ENCODE data around the gene POTEE.
"Not testable (repeated sequence)": the region's sequence is repeated elsewhere in the genome, so short reads cannot be mapped to it uniquely, and the experiment has no call there.

DNA sequence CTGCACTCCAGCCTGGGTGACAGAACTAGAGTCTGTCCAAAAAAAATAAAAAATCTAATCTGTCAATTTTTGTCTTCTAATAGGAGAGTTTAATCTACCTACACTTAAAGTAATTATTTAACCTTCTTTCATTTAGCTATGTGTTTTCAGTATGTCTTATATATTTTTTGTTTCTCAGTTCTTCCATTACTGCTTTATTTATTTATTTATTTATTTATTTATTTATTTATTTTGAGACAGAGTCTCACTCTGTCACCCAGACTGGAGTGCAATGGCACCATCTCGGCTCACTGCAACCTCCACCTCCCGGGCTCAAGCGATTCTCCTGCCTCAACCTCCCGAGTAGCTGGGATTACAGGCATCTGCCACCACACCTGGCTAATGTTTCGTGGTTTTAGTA is 43.8 kb upstream of the POTEE start:
- TF ChIP-seq, protein P1, sequence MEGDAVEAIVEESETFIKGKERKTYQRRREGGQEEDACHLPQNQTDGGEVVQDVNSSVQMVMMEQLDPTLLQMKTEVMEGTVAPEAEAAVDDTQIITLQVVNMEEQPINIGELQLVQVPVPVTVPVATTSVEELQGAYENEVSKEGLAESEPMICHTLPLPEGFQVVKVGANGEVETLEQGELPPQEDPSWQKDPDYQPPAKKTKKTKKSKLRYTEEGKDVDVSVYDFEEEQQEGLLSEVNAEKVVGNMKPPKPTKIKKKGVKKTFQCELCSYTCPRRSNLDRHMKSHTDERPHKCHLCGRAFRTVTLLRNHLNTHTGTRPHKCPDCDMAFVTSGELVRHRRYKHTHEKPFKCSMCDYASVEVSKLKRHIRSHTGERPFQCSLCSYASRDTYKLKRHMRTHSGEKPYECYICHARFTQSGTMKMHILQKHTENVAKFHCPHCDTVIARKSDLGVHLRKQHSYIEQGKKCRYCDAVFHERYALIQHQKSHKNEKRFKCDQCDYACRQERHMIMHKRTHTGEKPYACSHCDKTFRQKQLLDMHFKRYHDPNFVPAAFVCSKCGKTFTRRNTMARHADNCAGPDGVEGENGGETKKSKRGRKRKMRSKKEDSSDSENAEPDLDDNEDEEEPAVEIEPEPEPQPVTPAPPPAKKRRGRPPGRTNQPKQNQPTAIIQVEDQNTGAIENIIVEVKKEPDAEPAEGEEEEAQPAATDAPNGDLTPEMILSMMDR (IDR thresholded peaks at IDR 0.05) = not testable (repeated sequence)
- not testable (repeated sequence) for TF ChIP-seq POLR2A (IDR thresholded peaks at IDR 0.05)

All from body of pancreas (tissue), 4 donors.